GM19023 (cell line): ENCODE data around the gene HIP1.
"Not testable (repeated sequence)": the region's sequence is repeated elsewhere in the genome, so short reads cannot be mapped to it uniquely, and the experiment has no call there.

Experiments used
- ATAC-seq: cut with Tn5 transposase; IDR thresholded peaks from one replicate; pipeline ENCODE4 v1.9.1; 2021; ENCODE audit warnings: mild to moderate bottlenecking, moderate library complexity; ENCODE audit not compliant: unreplicated experiment

Gene HIP1

GRCh38 chr7:75646571-75647102 is 92.1 kb downstream of the HIP1 start:
- no peak for ATAC-seq

- no peak for ATAC-seq
These were observed 93.2 kb downstream of the HIP1 start for GRCh38 chr7:75645570-75645969.

DNA sequence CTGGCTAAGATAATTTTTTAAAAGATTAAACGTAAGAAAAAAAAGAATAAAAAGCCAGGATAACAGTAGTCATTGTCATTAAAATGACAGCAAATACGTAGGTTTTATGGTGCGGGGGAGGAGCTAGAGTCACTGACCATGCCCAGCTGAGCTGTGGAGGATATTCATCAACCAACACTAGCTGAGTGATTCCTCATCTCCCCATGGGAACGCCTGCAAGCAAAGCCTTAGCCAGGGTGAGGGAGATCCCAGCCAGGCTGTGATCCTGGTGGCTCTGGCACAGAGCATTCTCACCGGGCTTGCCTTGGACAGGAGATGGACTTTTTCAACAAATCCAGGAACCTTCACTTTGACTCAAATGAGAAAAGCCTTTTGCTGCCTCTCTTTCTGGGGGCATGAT is 94.2 kb downstream of the HIP1 start:
- no peak for ATAC-seq

DNA sequence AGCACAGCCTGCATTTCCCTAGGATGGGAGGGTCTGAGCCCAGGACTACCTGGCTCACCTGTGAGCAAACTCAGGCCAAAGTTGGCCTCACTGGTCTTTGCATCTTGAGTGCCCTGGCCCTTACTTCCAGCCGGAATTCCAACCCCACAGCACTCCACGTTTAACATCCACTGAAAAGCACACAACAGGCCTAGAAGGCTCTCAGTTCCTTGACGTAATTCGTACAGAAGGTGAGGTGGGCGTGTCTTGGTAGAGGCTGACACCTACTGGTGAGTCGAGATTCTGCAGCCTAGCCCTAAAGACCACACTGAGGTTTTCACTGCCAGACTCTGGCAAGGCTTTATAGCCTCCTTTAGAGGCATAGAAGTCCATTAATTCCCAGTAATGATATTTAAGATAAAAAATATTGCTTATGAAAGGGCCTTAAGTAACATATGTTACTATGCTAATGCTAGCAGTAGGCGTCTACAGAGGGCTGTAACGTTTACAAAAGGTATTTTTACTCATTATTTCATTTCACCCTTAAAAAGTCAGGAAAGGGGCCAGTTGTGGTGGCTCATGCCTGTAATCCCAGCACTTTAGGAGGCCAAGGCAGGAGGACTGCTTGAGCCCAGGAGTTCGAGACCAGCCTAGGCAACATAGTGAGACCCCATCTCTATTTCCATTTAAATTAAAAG is 95.8 kb downstream of the HIP1 start:
- no peak for ATAC-seq

DNA sequence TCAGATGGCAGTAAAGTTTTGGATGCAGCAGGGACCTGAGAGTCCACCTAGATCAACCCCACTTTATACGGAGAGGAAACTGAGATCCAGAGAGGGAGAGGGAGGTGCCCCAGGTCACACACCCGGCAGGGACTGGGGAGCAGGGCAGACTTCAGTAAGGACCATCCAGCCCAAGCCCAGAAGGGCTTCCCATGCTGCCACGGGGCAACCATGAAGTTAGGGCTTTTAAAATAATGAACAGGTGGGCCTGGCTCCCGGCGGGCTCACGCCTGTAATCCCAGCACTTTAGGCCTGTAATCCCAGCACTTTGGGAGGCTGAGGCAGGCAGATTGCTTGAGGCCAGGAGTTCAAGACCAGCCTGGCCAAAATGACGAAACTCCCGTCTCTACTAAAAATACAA is 98.5 kb downstream of the HIP1 start:
- no peak for ATAC-seq

- no peak for ATAC-seq
These were observed 98.9 kb downstream of the HIP1 start for GRCh38 chr7:75639886-75640190.

- no peak for ATAC-seq
These were observed 99.5 kb downstream of the HIP1 start for GRCh38 chr7:75639071-75639885.

DNA sequence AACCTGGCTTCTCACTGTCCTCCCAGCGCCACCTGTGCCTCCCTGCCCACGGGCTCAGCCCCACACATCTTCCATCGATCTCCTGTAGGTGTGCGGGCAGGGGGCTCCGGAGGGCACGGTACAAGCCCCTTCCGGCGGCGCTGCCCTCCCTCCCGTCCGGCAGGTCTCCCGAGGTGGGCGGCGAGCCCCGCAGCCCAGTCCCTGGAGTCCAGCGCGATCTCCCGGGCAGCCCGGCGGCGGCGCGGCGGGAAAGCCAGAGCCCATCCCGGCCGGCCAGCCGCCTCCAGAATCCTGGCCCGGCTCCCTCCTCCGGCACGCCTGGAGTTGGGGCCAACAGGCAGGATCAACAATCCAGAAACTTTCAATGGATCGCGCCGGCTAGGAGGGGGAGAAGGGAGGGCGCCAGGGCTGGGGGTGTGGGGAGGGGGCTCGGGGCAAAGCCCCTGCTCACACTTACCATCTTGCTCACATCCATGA is 100.1 kb downstream of the HIP1 start:
- no peak for ATAC-seq

- ATAC-seq: no peak
These were observed 100.7 kb downstream of the HIP1 start for GRCh38 chr7:75637854-75638593.

GRCh38 chr7:75635036-75635435 is 103.7 kb downstream of the HIP1 start:
- no peak for ATAC-seq

- ATAC-seq: not testable (repeated sequence)
These were observed 106.2 kb downstream of the HIP1 start for GRCh38 chr7:75632587-75632986.

DNA sequence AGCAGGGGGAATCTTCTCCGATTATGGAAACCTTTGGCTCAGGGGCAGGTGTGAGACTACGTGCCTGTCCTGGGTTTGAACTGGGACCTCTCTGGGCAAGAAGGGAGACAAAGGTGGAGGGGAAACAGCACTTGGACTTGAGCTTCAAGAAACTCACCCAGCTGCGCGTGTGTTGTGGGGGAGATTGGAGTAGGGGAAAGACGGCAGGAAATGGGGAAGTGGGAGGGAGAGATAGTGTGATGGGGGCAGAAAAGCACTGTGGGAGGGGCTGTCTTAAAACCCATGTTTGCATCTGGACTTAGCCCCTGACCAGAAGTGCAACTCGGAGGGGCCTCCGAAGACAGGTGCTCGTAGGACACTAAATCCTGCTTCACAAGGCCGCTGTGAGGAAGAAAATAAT is 107.0 kb downstream of the HIP1 start:
- ATAC-seq: no peak

GRCh38 chr7:75630549-75630948 is 108.2 kb downstream of the HIP1 start:
- no peak for ATAC-seq

GRCh38 chr7:75629044-75629443 is 109.7 kb downstream of the HIP1 start:
- no peak for ATAC-seq

DNA sequence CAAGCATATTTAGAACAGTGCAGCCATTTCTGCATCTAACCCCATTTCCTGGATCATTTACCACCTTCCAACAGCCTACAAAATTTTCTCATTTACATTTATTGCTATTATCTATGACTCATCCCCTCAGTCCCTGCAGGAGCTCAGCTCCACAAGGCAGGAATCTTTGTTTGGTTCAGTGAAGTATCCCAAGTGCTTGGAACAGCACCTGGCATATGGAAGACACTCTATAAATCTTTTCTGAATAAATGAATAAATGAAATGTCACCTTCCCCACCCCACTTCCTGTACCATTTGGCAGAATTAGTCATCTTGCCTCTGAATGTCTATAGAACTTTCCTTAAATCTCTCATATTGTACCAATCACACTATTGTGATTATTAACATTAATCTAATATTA is 110.7 kb downstream of the HIP1 start:
- no peak for ATAC-seq

GRCh38 chr7:75626954-75627353 is 111.8 kb downstream of the HIP1 start:
- ATAC-seq: no peak

DNA sequence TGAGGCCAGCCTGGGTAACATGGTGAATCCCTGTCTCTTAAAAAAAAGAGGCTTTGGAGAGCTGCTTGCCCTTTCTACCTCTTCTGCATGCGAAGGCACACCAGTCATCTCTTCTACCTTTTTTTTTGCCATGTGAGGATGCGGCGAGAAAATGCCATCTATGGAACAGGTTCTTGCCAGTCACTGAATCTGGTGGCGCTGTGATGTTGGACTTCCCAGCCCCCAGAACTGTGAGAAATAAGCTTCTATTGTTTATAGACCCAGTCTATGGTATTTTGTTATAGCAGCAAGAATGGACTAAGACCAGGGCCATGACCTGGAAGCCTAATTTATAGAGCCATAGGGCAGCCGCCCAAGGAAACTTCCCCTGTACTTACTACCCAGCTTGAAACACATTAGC is 112.9 kb downstream of the HIP1 start:
- ATAC-seq: no peak

DNA sequence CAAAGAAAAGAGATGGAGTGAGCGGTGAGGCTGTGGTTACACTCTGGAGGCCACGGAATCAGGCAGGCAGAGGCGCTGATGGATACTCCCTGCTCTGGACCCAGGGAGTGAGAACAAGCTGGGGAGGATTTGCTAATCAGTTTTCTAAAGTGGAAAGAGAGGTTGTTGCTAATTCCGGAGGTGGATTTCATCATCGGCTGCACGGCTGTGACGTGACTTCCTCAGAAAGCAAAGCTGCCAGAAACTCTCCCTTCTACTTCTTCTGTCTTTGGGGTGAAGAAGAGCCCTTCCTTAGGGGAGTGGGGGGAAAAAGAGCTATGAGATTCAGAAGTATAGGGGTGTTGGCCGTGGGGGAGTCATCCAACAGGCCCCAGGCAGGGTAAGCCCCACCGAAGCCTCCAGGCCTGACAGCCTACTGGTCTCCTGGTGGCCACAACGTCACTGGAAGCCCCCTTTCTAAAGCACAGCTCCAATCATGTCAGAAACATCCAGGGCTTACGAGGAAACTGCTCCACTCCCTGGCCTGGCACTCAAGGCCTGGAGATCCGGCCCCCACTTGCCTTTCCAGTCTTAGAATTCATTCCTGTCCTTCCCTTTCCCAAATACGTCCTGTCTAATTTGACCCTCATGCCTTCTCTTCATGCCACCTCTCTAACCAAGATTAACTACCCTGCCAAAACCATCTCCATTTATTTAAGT is 114.5 kb downstream of the HIP1 start:
- ATAC-seq: no peak

DNA sequence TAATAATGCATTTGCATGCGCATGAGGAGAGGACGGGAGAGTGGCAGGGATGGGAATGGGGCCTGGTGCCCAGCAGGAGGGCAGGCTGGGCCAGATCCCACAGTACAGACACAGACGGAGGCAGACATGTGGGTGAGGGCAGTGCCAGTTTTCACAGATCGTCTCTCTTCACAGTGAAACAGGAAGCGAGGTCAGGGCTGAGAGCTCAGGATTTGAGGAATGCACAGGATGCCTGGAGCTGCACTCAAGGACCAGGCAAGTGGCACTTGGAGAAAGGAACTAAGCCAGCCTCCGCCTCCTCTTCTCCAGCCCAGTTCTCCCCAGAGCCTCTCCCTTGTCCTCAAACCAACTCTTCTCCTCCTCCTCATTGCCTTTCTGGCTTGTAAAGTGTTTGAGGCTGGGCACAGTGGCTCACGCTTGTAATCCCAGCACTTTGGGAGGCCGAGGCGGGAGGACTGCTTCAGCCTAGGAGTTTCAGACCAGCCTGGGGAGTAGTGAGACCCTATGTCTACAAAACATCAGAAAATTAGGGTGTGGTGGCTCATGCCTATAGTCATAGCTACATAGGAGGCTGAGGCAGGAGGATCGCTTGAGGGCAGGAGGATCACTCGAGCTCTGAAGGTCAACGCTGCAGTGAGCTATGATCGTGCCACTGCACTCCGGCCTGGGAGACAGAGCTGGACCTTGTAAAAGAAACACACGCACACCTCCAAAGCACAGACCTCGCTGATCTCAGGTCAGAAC is 115.2 kb downstream of the HIP1 start:
- ATAC-seq: no peak

DNA sequence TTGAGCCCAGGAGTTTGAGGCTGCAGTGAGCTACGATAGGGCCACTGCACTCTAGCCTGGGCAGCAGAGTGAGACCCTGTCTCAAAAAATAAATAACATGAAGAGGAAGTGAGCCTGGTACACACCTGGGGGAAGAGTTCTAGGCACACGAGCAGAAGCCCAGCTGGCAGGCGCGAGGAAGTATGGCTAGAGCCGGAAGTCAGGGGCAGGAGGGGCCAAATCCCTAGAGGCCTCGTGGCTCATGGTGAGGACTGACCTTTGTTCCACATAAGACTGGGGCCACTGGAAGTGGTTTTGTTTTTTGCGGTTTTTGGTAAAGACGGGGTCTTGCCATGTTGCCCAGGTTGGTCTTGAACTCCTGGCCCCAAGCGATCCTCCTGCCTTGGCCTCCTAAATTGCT is 117.6 kb downstream of the HIP1 start:
- ATAC-seq: no peak
